ENCODE results near the gene C2orf78. TPM values are rescaled to one million over a fixed set of nuclear protein-coding genes. Genes with fewer than 3 reads are reported as not detected.
"Not testable (repeated sequence)": the region's sequence is repeated elsewhere in the genome, so short reads cannot be mapped to it uniquely, and the experiment has no call there.

Gene C2orf78
- total RNA-seq, 1 experiment from 2014 or later: not detected

- CTCF ChIA-PET: interaction anchor here (0.9 to 1.0 kb wide), 2 partner anchors 49 to 160 kb away, joined by 3 to 5 read pairs; partner anchors contain the start of gene STAMBP
- no peaks in the 10 kb centered on the region for H3K9me3 ChIP-seq (ENCODE audit: low read depth, low read length, poor library complexity, severe bottlenecking)
- intact Hi-C loops (cut with micrococcal nuclease; ENCODE audit: unreplicated experiment): no loop called here
- peak within 1 kb of the TSS; percentile 92 for H3K4me3 ChIP-seq (ENCODE audit: low read depth, low read length, poor library complexity, severe bottlenecking)
- no peaks in the 10 kb centered on the region for H3K4me1 ChIP-seq (ENCODE audit: insufficient read depth, low read length, poor library complexity, severe bottlenecking)
- peak within 1 kb of the TSS; percentile 87 for H3K27ac ChIP-seq (ENCODE audit: low read depth, low read length, poor library complexity, severe bottlenecking)
- DNase-seq (ENCODE audit: low spot score): peak; percentile 96
- no peaks in the 10 kb centered on the region for H3K27me3 ChIP-seq (replicated peaks; ENCODE audit: insufficient read depth, low read depth, low read length, poor library complexity)
- POLR2A ChIA-PET (ENCODE audit: low non-redundant PET): no interaction called here
- BruUV-seq (replicated peaks): no TSS peak
- TF ChIP-seq EZH2 (IDR thresholded peaks at IDR 0.05; ENCODE audit: borderline replicate concordance, low read depth, low read length, poor library complexity, severe bottlenecking): no peak
- TF ChIP-seq CTCF (conservative IDR thresholded peaks at IDR 0.05; ENCODE audit: low read depth, low read length): peak; percentile 95
- H3K36me3 ChIP-seq (ENCODE audit: insufficient read depth, low read length, poor library complexity, severe bottlenecking): peaks cover 17% of the 10 kb centered on the region
These were observed 4.3 kb upstream of the C2orf78 start, which contains the start of gene DUSP11 for GRCh38 chr2:73779467-73780236. Gene DUSP11 (minus strand): TSS chr2:73780103. CDS start chr2:73779974, 129 bp downstream.

- peak overlapping the region; percentile 92 for H3K4me3 ChIP-seq (ENCODE audit: low read depth, low read length, poor library complexity, severe bottlenecking)
- CTCF ChIA-PET: interaction anchor here (0.6 kb wide), 1 partner anchor 803 kb away, joined by 5 read pairs; no protein-coding TSS in a partner anchor
- peaks cover 11% of the 10 kb centered on the region for H3K36me3 ChIP-seq (ENCODE audit: insufficient read depth, low read length, poor library complexity, severe bottlenecking)
- no peaks in the 10 kb centered on the region for H3K9me3 ChIP-seq (ENCODE audit: low read depth, low read length, poor library complexity, severe bottlenecking)
- POLR2A ChIA-PET (ENCODE audit: low non-redundant PET): no interaction called here
- BruUV-seq (replicated peaks): no TSS peak
- intact Hi-C loops (cut with micrococcal nuclease; ENCODE audit: unreplicated experiment): no loop called here
- H3K27me3 ChIP-seq (replicated peaks; ENCODE audit: insufficient read depth, low read depth, low read length, poor library complexity): no peaks in the 10 kb centered on the region
- no peaks in the 10 kb centered on the region for H3K4me1 ChIP-seq (ENCODE audit: insufficient read depth, low read length, poor library complexity, severe bottlenecking)
- DNase-seq (ENCODE audit: low spot score): no peak
- peak overlapping the region; percentile 87 for H3K27ac ChIP-seq (ENCODE audit: low read depth, low read length, poor library complexity, severe bottlenecking)
- TF ChIP-seq CTCF (conservative IDR thresholded peaks at IDR 0.05; ENCODE audit: low read depth, low read length): no peak
- no peak for TF ChIP-seq EZH2 (IDR thresholded peaks at IDR 0.05; ENCODE audit: borderline replicate concordance, low read depth, low read length, poor library complexity, severe bottlenecking)
These were observed 3.8 kb upstream of the C2orf78 start for GRCh38 chr2:73780237-73780582.

GRCh38 chr2:73783402-73783801 is 581 bp upstream of the C2orf78 start:
- H3K9me3 ChIP-seq (ENCODE audit: low read depth, low read length, poor library complexity, severe bottlenecking); DNase-seq (ENCODE audit: low spot score); H3K4me3 ChIP-seq (ENCODE audit: low read depth, low read length, poor library complexity, severe bottlenecking); H3K4me1 ChIP-seq (ENCODE audit: insufficient read depth, low read length, poor library complexity, severe bottlenecking); POLR2A ChIA-PET (ENCODE audit: low non-redundant PET); BruUV-seq (replicated peaks); intact Hi-C loops (cut with micrococcal nuclease; ENCODE audit: unreplicated experiment); H3K27me3 ChIP-seq (replicated peaks; ENCODE audit: insufficient read depth, low read depth, low read length, poor library complexity); CTCF ChIA-PET; H3K27ac ChIP-seq (ENCODE audit: low read depth, low read length, poor library complexity, severe bottlenecking); H3K36me3 ChIP-seq (ENCODE audit: insufficient read depth, low read length, poor library complexity, severe bottlenecking): not testable (repeated sequence)

Data from A673 (cell line).